HepG2 (cell line): ENCODE data around the gene RPL19. TPM values are rescaled to one million over a fixed set of nuclear protein-coding genes. Genes with fewer than 3 reads are reported as not detected.

Experiments used
- ATAC-seq: fragments of 200-7000 bp; cut with Tn5 transposase; 3 replicates; pipeline ENCODE4 v1.9.1; 2020; ENCODE audit warnings: mild to moderate bottlenecking, moderate library complexity
- BruUV-seq: library from RNA; stranded (reverse); fragments of 400-500 nt; replicated peaks from 2 replicates; lab custom pipeline; 2021; lab: Mats Ljungman, UMichigan
- CTCF ChIA-PET: fragments of 300-600 bp; formaldehyde crosslinking; extraction: SDS; loops from one replicate; lab custom pipeline; 2021; ENCODE audit warnings: low total read pairs, inconsistent platforms, low intra/inter-chr PET ratio; lab: Yijun Ruan, JAX
- POLR2A ChIA-PET: fragments of 350-600 bp; sonication (Branson Sonifier 250); formaldehyde crosslinking; loops from one replicate; lab custom pipeline; 2020; ENCODE audit warnings: antibody characterized with exemption, inconsistent platforms; lab: Yijun Ruan, JAX
- DNase-seq: peaks from one replicate; pipeline ENCODE4 v3.0.0-alpha.2; 2015; ENCODE audit warnings: low spot score
- FAIRE-seq: peaks from 3 replicates; lab custom pipeline; 2011; peaks lifted over from hg19 to GRCh38; lab: Jason Lieb, UNC
- H2AFZ ChIP-seq: one replicate; pipeline ENCODE4 v1.6.1; 2011; ENCODE audit warnings: low read length, inconsistent platforms
- H3K27ac ChIP-seq: fragments of 300-600 bp; 3 replicates; pipeline ENCODE4 v1.8.0; 2011; ENCODE audit warnings: mixed run types, mild to moderate bottlenecking, mixed read lengths, low read length, inconsistent platforms; ENCODE audit not compliant: insufficient read depth; ENCODE audit errors: extremely low read length
- H3K27me3 ChIP-seq, 2 experiments: fragments of 200-600 bp in 1 of 2; 2 replicates in 1 of 2; 3 replicates in 1 of 2; pipeline versions ENCODE4 v1.6.0 to v1.8.0; 2011; ENCODE audit warnings: low read length in 2 of 2, mild to moderate bottlenecking in 2 of 2, moderate library complexity in 2 of 2, inconsistent platforms in 1 of 2; ENCODE audit not compliant: insufficient read depth in 2 of 2, control insufficient read depth in 1 of 2
- H3K36me3 ChIP-seq, 2 experiments: fragments of 200-600 bp in 1 of 2; replicated peaks in 1 of 2; 2 replicates in 1 of 2; 3 replicates in 1 of 2; pipeline versions ENCODE4 v1.5.1 to v1.8.0; 2011; ENCODE audit warnings: low read length in 2 of 2, inconsistent platforms in 1 of 2; ENCODE audit not compliant: insufficient read depth in 2 of 2, control insufficient read depth in 1 of 2
- H3K4me1 ChIP-seq: 2 replicates; pipeline ENCODE4 v1.5.1; 2012; ENCODE audit warnings: low read length, inconsistent platforms; ENCODE audit not compliant: insufficient read depth
- H3K4me2 ChIP-seq: 2 replicates; pipeline ENCODE4 v1.6.0; 2011; ENCODE audit warnings: low read depth, low read length, inconsistent platforms
- H3K4me3 ChIP-seq, 3 experiments: fragments of 200-600 bp in 1 of 3; sonication (generic), shearing (Covaris generic) in 1 of 3; replicated peaks in 1 of 3; 2 replicates each; pipeline ENCODE4 v1.5.1; 2011 to 2016; ENCODE audit warnings: low read length in 3 of 3, inconsistent platforms in 2 of 3, low read depth in 2 of 3, mild to moderate bottlenecking in 2 of 3, control low read depth in 1 of 3, mixed read lengths in 1 of 3; ENCODE audit not compliant: insufficient read depth in 1 of 3
- H3K79me2 ChIP-seq: one replicate; pipeline ENCODE4 v1.6.1; 2011; ENCODE audit warnings: low read length, inconsistent platforms; ENCODE audit not compliant: insufficient read depth
- H3K9ac ChIP-seq: 2 replicates; pipeline ENCODE4 v1.6.0; 2011; ENCODE audit warnings: mild to moderate bottlenecking, low read depth, low read length, inconsistent platforms; ENCODE audit not compliant: insufficient read depth
- H3K9me3 ChIP-seq: 2 replicates; pipeline ENCODE4 v1.5.1; 2012; ENCODE audit warnings: mild to moderate bottlenecking, low read length
- H4K20me1 ChIP-seq: 2 replicates; pipeline ENCODE4 v1.6.0; 2011; ENCODE audit warnings: inconsistent platforms, mild to moderate bottlenecking, low read length, moderate library complexity; ENCODE audit not compliant: insufficient read depth
- BRCA1 ChIP-seq: sonication (generic); formaldehyde crosslinking; IDR thresholded peaks from 2 replicates; pipeline ENCODE4 v1.4.0; 2020; ENCODE audit warnings: missing genetic modification reagents
- GTF3A ChIP-seq: sonication (generic); formaldehyde crosslinking; conservative IDR thresholded peaks from 2 replicates; pipeline ENCODE4 v1.4.0; 2020; ENCODE audit warnings: mild to moderate bottlenecking, missing genetic modification reagents
- HNF4A ChIP-seq: sonication (generic); formaldehyde crosslinking; IDR thresholded peaks from 2 replicates; pipeline ENCODE4 v1.4.0; 2020; ENCODE audit warnings: missing genetic modification reagents
- MXI1 ChIP-seq: IDR thresholded peaks from 3 replicates; pipeline ENCODE4 v1.6.1; 2012; ENCODE audit warnings: low read depth, low read length, inconsistent platforms, borderline replicate concordance
- NR1H2 ChIP-seq: sonication (generic); formaldehyde crosslinking; IDR thresholded peaks from 2 replicates; pipeline ENCODE4 v1.8.1; 2022; ENCODE audit warnings: low read depth, missing genetic modification reagents, borderline replicate concordance
- RFXANK ChIP-seq: IDR thresholded peaks from 2 replicates; pipeline ENCODE4 v1.6.1; 2016
- SKI ChIP-seq: fragments of 450-650 bp; IDR thresholded peaks from one replicate; pipeline ENCODE4 v1.6.1; 2018; ENCODE audit warnings: mild to moderate bottlenecking; ENCODE audit not compliant: partially characterized antibody
- SOX5 ChIP-seq: IDR thresholded peaks from 2 replicates; pipeline ENCODE4 v1.6.1; 2016; ENCODE audit warnings: borderline replicate concordance
- ZNF446 ChIP-seq: sonication (generic); formaldehyde crosslinking; IDR thresholded peaks from 2 replicates; pipeline ENCODE4 v1.5.0; 2020; ENCODE audit warnings: mild to moderate bottlenecking, missing genetic modification reagents
- ZNF619 ChIP-seq: sonication (generic); formaldehyde crosslinking; IDR thresholded peaks from 2 replicates; pipeline ENCODE4 v1.4.0; 2020; ENCODE audit warnings: mild to moderate bottlenecking, missing genetic modification reagents
- WGBS: methylation state at CpG from one replicate; pipeline ENCODE4 v1.1.6; 2017; ENCODE audit warnings: low lambda C conversion rate; 5-methylcytosine and 5-hydroxymethylcytosine counted together
- in situ Hi-C: cut with HindIII; loops from 2 replicates; pipeline ENCODE4 v1.10.0; 2017; ENCODE audit warnings: low pct_unique_long_range_greater_than_20kb; ENCODE audit not compliant: extremely low pct_ligation_motif_present
- intact Hi-C: fragments of 100-400 bp; cut with micrococcal nuclease; formaldehyde crosslinking; loops from one replicate; pipeline ENCODE4 v1.10.0; 2022; ENCODE audit not compliant: unreplicated experiment
- polyA plus RNA-seq, 8 experiments: library from polyadenylated mRNA; depleted of rRNA in 3 of 8; stranded (reverse) in 7 of 8; unstranded in 1 of 8; fragments of >200 nt; fragmentation: Illumina TruSeq in 4 of 8; extraction: Trizol in 4 of 8; gene quantifications; 2 replicates each; pipeline versions ENCODE4 v1.2.1 to v1.2.3, GENCODE V29; 2011 to 2016; ENCODE audit warnings: low read depth in 4 of 8, missing spikeins in 1 of 8, mixed read lengths in 1 of 8; ENCODE audit not compliant: insufficient read depth in 1 of 8
- total RNA-seq, 5 experiments: library from RNA; depleted of rRNA; stranded (reverse); fragments of >200 nt; fragmentation: Illumina TruSeq; extraction: Trizol; gene quantifications; 2 replicates each; pipeline ENCODE4 v1.2.3, GENCODE V29; 2016; ENCODE audit warnings: low read depth in 1 of 5
- TF ChIP-seq, protein P1 (sequence below): sonication (generic); formaldehyde crosslinking; IDR thresholded peaks from 2 replicates; pipeline ENCODE4 v1.8.1; 2023; ENCODE audit warnings: mild to moderate bottlenecking, inconsistent platforms, moderate library complexity, missing genetic modification reagents, borderline replicate concordance
- TF ChIP-seq, protein P2 (sequence below): sonication (generic); formaldehyde crosslinking; IDR thresholded peaks from 2 replicates; pipeline ENCODE4 v1.5.1; 2020; ENCODE audit warnings: missing genetic modification reagents, mild to moderate bottlenecking, borderline replicate concordance

The RPL19 gene
- total and polyA plus RNA-seq, 2 of the 13 experiments (the other 11 are each of a cell fraction or from before 2014, with no cell fraction given), result 2,522 to 2,768 TPM

- Histone ChIP-seq H3K4me3 (no peak overlapping the region), H3K27me3 (peaks cover 25 to 87% of the 10 kb centered on the region in 2 experiments), H2AFZ (no peak overlapping the region), H3K27ac (no peak overlapping the region), H4K20me1 (no peaks in the 10 kb centered on the region), H3K36me3 (no peaks in the 10 kb centered on the region), H3K4me1 (no peaks in the 10 kb centered on the region), H3K4me2 (no peak overlapping the region), H3K9me3 (no peaks in the 10 kb centered on the region), H3K9ac (no peak overlapping the region), H3K79me2 (no peaks in the 10 kb centered on the region)
- WGBS, result 14% methylated on average over 6 of the region's 7 CpGs
- ATAC-seq, result no peak
- CTCF ChIA-PET, result no interaction called here
- TF ChIP-seq ZNF619 (CRISPR knock-in tag) (no peak), SOX5 (no peak), GTF3A (CRISPR knock-in tag) (no peak), MXI1 (no peak), BRCA1 (CRISPR knock-in tag) (no peak), NR1H2 (no peak), RFXANK (CRISPR knock-in tag) (no peak), HNF4A (CRISPR knock-in tag) (no peak), ZNF446 (CRISPR knock-in tag) (no peak), SKI (no peak)
- TF ChIP-seq, protein P1, sequence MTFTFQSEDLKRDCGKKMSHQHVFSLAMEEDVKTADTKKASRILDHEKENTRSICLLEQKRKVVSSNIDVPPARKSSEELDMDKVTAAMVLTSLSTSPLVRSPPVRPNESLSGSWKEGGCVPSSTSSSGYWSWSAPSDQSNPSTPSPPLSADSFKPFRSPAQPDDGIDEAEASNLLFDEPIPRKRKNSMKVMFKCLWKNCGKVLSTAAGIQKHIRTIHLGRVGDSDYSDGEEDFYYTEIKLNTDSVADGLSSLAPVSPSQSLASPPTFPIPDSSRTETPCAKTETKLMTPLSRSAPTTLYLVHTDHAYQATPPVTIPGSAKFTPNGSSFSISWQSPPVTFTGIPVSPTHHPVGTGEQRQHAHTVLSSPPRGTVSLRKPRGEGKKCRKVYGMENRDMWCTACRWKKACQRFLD, result no peak
- TF ChIP-seq, protein P2, sequence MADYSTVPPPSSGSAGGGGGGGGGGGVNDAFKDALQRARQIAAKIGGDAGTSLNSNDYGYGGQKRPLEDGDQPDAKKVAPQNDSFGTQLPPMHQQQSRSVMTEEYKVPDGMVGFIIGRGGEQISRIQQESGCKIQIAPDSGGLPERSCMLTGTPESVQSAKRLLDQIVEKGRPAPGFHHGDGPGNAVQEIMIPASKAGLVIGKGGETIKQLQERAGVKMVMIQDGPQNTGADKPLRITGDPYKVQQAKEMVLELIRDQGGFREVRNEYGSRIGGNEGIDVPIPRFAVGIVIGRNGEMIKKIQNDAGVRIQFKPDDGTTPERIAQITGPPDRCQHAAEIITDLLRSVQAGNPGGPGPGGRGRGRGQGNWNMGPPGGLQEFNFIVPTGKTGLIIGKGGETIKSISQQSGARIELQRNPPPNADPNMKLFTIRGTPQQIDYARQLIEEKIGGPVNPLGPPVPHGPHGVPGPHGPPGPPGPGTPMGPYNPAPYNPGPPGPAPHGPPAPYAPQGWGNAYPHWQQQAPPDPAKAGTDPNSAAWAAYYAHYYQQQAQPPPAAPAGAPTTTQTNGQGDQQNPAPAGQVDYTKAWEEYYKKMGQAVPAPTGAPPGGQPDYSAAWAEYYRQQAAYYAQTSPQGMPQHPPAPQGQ (CRISPR knock-in tag), result no peak
- POLR2A ChIA-PET, result no interaction called here
- FAIRE-seq, result no peak
- in situ Hi-C loops, result no loop called here
- intact Hi-C loops, result no loop called here
- no TSS peak for BruUV-seq
- no peak for DNase-seq
These were observed 22.1 kb downstream of the RPL19 start for GRCh38 chr17:39222151-39222550.
